Mucosa of rectum (tissue), 2 donors: ENCODE data around the gene LRFN2.

Experiments
- H3K27ac ChIP-seq, 2 donors: one replicate each; pipeline ENCODE4 v1.7.0; 2013; ENCODE audit warnings: inconsistent platforms in 2 of 2, low read depth in 2 of 2, low read length in 2 of 2
- H3K27me3 ChIP-seq, 2 donors: one replicate each; pipeline ENCODE4 v1.7.0; 2013; ENCODE audit warnings: low read length in 2 of 2; ENCODE audit not compliant: control insufficient read depth in 2 of 2, insufficient read depth in 2 of 2
- H3K36me3 ChIP-seq, 2 donors: one replicate each; pipeline ENCODE4 v1.7.0; 2013; ENCODE audit warnings: low read length in 2 of 2; ENCODE audit not compliant: control insufficient read depth in 2 of 2, insufficient read depth in 2 of 2
- H3K4me1 ChIP-seq, 2 donors: one replicate each; pipeline ENCODE4 v1.7.0; 2013; ENCODE audit warnings: low read length in 2 of 2, mild to moderate bottlenecking in 1 of 2; ENCODE audit not compliant: control insufficient read depth in 2 of 2, insufficient read depth in 2 of 2
- H3K4me3 ChIP-seq, 2 donors: one replicate each; pipeline ENCODE4 v1.7.0; 2013; ENCODE audit warnings: low read length in 2 of 2
- H3K9ac ChIP-seq, 2 donors: one replicate each; pipeline ENCODE4 v1.7.0; 2013; ENCODE audit warnings: low read length in 2 of 2, low read depth in 1 of 2, mild to moderate bottlenecking in 1 of 2
- H3K9me3 ChIP-seq, 2 donors: one replicate each; pipeline ENCODE4 v1.7.0; 2013; ENCODE audit warnings: low read length in 2 of 2; ENCODE audit not compliant: control insufficient read depth in 2 of 2
- donor health status: healthy.
- donor health status: Normal muscosa, but diverticular disease.

Gene LRFN2

DNA sequence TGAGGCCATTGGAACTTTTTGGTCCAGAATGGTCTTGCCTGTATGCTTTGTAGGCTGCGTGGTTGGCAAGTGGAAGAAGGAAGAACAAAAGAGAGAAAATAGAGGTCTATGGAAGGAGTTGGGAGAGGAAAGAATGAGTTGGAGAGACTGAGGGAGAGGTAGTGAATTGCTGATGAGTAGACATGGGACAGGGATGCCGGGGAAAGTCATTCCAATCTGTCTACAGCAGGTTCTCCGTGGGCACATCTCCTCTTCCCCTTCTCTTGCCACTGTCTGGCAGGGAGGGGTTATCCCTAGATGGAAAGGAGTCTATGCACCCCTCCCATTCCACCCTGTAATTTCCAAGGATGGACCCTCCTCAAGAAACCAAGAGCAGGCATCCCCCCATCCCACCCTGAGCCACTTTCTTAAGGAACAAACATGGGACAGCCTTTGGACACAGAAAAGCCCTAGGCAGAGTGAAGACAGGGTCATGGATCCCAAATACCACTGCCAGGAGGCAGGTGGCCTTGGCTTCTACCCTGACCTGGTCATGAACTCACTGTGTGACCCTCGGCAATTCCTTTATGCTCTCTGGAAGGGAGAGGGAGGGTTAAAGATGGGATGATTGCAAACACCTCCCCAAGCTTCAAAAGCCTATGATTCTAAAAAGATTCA, 196.9 kb downstream of the LRFN2 start:
- Histone ChIP-seq H3K4me3 (no peak overlapping the region), H3K4me1 (no peaks in the 10 kb centered on the region), H3K27me3 (no peaks in the 10 kb centered on the region), H3K27ac (no peak overlapping the region), H3K36me3 (no peaks in the 10 kb centered on the region), H3K9me3 (no peaks in the 10 kb centered on the region), H3K9ac (no peak overlapping the region)

DNA sequence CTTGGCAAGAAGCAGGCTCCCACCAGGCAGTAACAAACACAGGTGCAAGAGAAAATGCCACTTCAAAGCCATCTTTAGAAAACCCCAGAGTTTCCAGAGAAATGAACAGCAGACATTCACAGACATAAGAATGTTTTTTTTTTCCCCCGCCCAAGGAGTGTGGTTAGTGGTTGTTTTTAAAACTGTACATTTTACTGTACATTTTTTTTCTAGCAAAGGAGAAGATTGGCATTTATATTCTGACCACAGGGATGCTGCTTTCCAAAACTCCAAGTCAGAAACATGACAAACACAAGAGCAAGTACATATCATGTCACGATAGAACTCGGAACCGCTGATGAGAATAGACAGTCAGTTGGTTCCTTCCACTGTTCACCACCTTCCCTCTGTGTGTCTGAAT, 197.9 kb downstream of the LRFN2 start:
- Histone ChIP-seq H3K36me3 (no peaks in the 10 kb centered on the region), H3K9me3 (no peaks in the 10 kb centered on the region), H3K4me1 (no peaks in the 10 kb centered on the region), H3K4me3 (no peak overlapping the region), H3K27ac (no peak overlapping the region), H3K27me3 (no peaks in the 10 kb centered on the region), H3K9ac (no peak overlapping the region)

GRCh38 chr6:40387871-40388264, 199.3 kb downstream of the LRFN2 start:
- H3K9me3 ChIP-seq, result no peaks in the 10 kb centered on the region
- no peaks in the 10 kb centered on the region for H3K27me3 ChIP-seq
- H3K4me1 ChIP-seq, result no peaks in the 10 kb centered on the region
- no peak overlapping the region for H3K27ac ChIP-seq
- no peaks in the 10 kb centered on the region for H3K36me3 ChIP-seq
- H3K9ac ChIP-seq, result no peak overlapping the region
- H3K4me3 ChIP-seq, result no peak overlapping the region

DNA sequence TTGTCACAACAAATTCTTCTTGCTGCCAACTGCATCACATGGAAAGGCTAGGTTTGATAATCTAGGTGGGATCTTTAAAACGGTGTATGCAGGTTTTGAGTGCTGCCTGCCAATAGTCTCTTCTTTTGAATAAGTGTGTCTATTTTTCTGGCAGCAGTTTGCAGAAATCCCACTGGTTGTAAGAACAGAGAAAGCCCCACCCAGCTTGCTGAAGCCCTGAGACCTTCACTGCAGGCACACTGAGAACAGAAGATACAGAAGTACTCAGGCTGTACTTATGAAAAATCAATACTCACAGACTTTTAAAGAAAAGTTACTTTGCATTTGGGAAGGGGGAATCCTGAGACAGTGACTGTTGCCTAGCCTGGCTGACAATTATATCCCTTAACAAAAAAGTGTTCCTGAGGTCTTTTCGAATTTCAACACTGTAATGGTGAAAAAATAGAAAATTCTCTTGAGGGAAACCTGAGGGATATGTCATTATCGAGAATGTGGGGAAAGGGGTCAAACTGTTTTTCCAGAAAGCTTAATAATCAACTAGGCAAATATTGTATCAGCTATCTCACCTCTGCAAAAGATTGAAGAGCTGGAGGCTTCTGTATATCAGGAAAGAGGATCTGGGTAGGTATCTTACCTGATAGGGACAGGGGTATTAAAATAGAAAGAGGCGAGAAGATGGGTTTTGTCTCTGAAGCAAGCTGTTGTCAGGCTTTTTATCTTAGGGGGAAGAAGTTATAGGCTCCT, 199.9 kb downstream of the LRFN2 start:
- Histone ChIP-seq H3K36me3 (no peaks in the 10 kb centered on the region), H3K4me3 (no peak overlapping the region), H3K9me3 (no peaks in the 10 kb centered on the region), H3K27me3 (no peaks in the 10 kb centered on the region), H3K4me1 (no peaks in the 10 kb centered on the region), H3K27ac (no peak overlapping the region), H3K9ac (no peak overlapping the region)

DNA sequence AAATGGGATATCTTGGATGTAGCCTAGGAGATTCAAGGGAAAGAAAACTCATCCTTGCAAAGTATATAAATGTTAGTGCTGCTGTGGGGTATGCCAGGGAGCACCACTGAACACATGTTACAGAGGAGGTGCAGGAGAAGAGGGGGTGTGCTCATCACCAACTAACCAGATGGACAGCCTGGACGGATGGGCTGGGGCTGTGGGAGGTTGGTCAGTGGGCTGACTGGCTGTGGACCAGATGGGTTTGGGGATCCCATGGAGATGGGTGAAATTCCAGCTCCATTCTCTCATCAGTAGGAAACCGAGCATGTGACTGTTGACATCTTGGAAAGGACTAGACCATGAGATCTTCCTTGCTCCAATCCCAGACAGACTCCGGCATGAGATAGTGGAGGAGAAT, 201.0 kb downstream of the LRFN2 start:
- no peak overlapping the region for H3K9ac ChIP-seq
- no peak overlapping the region for H3K4me3 ChIP-seq
- H3K27me3 ChIP-seq, result no peaks in the 10 kb centered on the region
- H3K4me1 ChIP-seq, result no peaks in the 10 kb centered on the region
- H3K9me3 ChIP-seq, result no peaks in the 10 kb centered on the region
- H3K36me3 ChIP-seq, result no peaks in the 10 kb centered on the region
- H3K27ac ChIP-seq, result no peak overlapping the region

DNA sequence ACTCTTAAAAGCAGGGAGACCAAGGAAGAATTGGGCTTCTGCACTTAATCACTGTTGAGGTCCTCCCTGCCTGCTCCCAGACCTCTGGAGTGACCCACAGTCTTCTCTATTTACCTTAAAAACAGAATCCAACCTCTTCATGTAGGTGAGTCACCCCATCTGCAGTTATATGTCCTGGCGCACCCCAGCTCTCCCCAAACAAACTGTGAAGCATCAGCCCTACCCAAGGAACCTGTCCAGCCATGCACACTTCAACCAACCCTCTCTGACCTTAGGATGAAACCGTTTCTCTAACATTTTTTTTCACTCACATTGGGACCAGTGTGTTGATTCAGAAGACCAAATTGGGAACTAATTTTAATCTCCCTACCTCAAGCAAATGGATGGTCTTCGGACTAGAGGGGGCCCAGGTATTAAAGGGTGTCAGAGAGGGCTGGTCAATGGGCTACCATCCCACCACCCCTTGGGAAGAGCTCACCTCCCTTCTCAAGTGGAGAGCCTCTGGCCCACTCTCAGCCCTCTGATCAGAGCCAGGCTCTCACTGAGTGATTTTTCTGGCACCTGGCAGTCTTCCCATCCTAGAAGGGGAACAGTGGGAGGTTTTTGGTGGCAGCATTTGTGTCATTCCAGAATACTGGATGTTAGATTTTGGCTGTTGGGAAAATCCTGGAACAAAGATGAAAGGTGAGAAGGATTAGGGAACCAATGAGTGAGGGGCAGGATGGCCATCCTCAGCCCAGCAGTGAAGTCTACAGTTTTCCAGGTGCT, 203.6 kb downstream of the LRFN2 start:
- H3K4me3 ChIP-seq, result no peak overlapping the region
- H3K9me3 ChIP-seq, result no peaks in the 10 kb centered on the region
- H3K4me1 ChIP-seq, result no peaks in the 10 kb centered on the region
- no peak overlapping the region for H3K27ac ChIP-seq
- H3K9ac ChIP-seq, result no peak overlapping the region
- H3K27me3 ChIP-seq, result no peaks in the 10 kb centered on the region
- H3K36me3 ChIP-seq, result no peaks in the 10 kb centered on the region

- Histone ChIP-seq H3K9me3 (no peaks in the 10 kb centered on the region), H3K27ac (no peak overlapping the region), H3K36me3 (no peaks in the 10 kb centered on the region), H3K27me3 (no peaks in the 10 kb centered on the region), H3K4me3 (no peak overlapping the region), H3K9ac (no peak overlapping the region), H3K4me1 (no peaks in the 10 kb centered on the region)
Observed at GRCh38 chr6:40380271-40380670, 206.9 kb downstream of the LRFN2 start.

GRCh38 chr6:40379811-40380210, 207.4 kb downstream of the LRFN2 start:
- H3K27me3 ChIP-seq, result no peaks in the 10 kb centered on the region
- no peak overlapping the region for H3K27ac ChIP-seq
- H3K9ac ChIP-seq, result no peak overlapping the region
- no peaks in the 10 kb centered on the region for H3K9me3 ChIP-seq
- H3K4me3 ChIP-seq, result no peak overlapping the region
- H3K4me1 ChIP-seq, result no peaks in the 10 kb centered on the region
- no peaks in the 10 kb centered on the region for H3K36me3 ChIP-seq

DNA sequence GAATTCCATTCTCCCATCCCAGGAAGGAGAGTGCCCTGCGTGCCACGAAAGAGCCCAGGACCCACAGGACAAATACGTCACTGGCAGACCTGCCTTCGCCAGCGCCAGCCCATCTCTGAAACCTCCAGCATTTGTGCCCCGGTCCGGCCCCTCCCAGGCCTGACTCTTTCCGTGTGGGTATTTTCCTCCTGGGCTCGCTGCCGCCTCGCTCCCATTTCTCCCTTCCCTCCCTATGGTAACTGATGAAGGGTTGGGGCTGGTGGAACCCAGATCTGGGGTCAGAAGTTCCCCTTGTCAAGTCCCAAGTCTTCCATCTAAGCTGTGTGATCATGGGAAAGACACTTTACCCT, 208.5 kb downstream of the LRFN2 start:
- Histone ChIP-seq H3K9me3 (no peaks in the 10 kb centered on the region), H3K27me3 (no peaks in the 10 kb centered on the region), H3K9ac (no peak overlapping the region), H3K4me1 (no peaks in the 10 kb centered on the region), H3K36me3 (no peaks in the 10 kb centered on the region), H3K4me3 (no peak overlapping the region), H3K27ac (no peak overlapping the region)

- H3K27ac ChIP-seq, result no peak overlapping the region
- no peak overlapping the region for H3K4me3 ChIP-seq
- no peaks in the 10 kb centered on the region for H3K9me3 ChIP-seq
- H3K36me3 ChIP-seq, result no peaks in the 10 kb centered on the region
- no peak overlapping the region for H3K9ac ChIP-seq
- H3K4me1 ChIP-seq, result no peaks in the 10 kb centered on the region
- H3K27me3 ChIP-seq, result no peaks in the 10 kb centered on the region
Observed at GRCh38 chr6:40378071-40378724, 209.0 kb downstream of the LRFN2 start.
